Stimulated activated memory B cell treated with anti-CD40 and anti-IgM and Interleukin-4, amounts not matched to agents 10 μg/mL and 1 μg/mL and 100 μg/mL, for 72 hours (primary cell): ENCODE measurements around the gene MAPKAPK5.
"Not testable (repeated sequence)": the region's sequence is repeated elsewhere in the genome, so short reads cannot be mapped to it uniquely, and the experiment has no call there.

Experiments
- ATAC-seq: fragments of 150-1000 bp; cut with Tn5 transposase; 2 replicates; pipeline ENCODE4 v1.10.0; 2021
- H3K27ac Mint-ChIP-seq: one replicate; pipeline ENCODE4 v1.8.0; 2022; ENCODE audit warnings: mild to moderate bottlenecking, mixed read lengths
- H3K27me3 Mint-ChIP-seq: one replicate; pipeline ENCODE4 v1.8.0; 2022; ENCODE audit warnings: mixed read lengths
- H3K36me3 Mint-ChIP-seq: one replicate; pipeline ENCODE4 v1.8.0; 2022; ENCODE audit warnings: mixed read lengths
- H3K4me1 Mint-ChIP-seq: one replicate; pipeline ENCODE4 v1.8.0; 2022; ENCODE audit warnings: mixed read lengths
- H3K4me3 Mint-ChIP-seq: one replicate; pipeline ENCODE4 v1.8.0; 2022; ENCODE audit warnings: mild to moderate bottlenecking, moderate library complexity, mixed read lengths
- H3K9me3 Mint-ChIP-seq: one replicate; pipeline ENCODE4 v1.8.0; 2022; ENCODE audit warnings: mixed read lengths

MAPKAPK5 gene, protein sequence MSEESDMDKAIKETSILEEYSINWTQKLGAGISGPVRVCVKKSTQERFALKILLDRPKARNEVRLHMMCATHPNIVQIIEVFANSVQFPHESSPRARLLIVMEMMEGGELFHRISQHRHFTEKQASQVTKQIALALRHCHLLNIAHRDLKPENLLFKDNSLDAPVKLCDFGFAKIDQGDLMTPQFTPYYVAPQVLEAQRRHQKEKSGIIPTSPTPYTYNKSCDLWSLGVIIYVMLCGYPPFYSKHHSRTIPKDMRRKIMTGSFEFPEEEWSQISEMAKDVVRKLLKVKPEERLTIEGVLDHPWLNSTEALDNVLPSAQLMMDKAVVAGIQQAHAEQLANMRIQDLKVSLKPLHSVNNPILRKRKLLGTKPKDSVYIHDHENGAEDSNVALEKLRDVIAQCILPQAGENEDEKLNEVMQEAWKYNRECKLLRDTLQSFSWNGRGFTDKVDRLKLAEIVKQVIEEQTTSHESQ

GRCh38 chr12:111841750-111842555 lies at the start of gene MAPKAPK5:
MAPKAPK5 (plus strand) TSS chr12:111842228; CDS start chr12:111842734, 506 bp downstream.
- H3K27ac Mint-ChIP-seq, result peak within 1 kb of the TSS; percentile 99
- H3K4me3 Mint-ChIP-seq, result peak within 1 kb of the TSS; percentile 96
- peaks cover 41% of the 10 kb centered on the region for H3K36me3 Mint-ChIP-seq
- peaks cover 43% of the 10 kb centered on the region for H3K4me1 Mint-ChIP-seq
- H3K9me3 Mint-ChIP-seq, result no peaks in the 10 kb centered on the region
- no peaks in the 10 kb centered on the region for H3K27me3 Mint-ChIP-seq
- peak; percentile 96 for ATAC-seq

- Mint-ChIP-seq H3K4me1 (no peaks in the 10 kb centered on the region), H3K4me3 (no peak overlapping the region), H3K36me3 (peaks cover 18% of the 10 kb centered on the region), H3K27ac (no peak overlapping the region), H3K27me3 (no peaks in the 10 kb centered on the region), H3K9me3 (no peaks in the 10 kb centered on the region)
- ATAC-seq, result no peak
Observed at GRCh38 chr12:111792856-111793235, 49.2 kb upstream of the MAPKAPK5 start.

GRCh38 chr12:111798182-111798581 lies 43.8 kb upstream of the MAPKAPK5 start:
- H3K4me1 Mint-ChIP-seq, result no peaks in the 10 kb centered on the region
- no peak overlapping the region for H3K4me3 Mint-ChIP-seq
- no peaks in the 10 kb centered on the region for H3K27me3 Mint-ChIP-seq
- no peak for ATAC-seq
- no peaks in the 10 kb centered on the region for H3K9me3 Mint-ChIP-seq
- H3K36me3 Mint-ChIP-seq, result peaks cover 26% of the 10 kb centered on the region
- H3K27ac Mint-ChIP-seq, result no peak overlapping the region

DNA sequence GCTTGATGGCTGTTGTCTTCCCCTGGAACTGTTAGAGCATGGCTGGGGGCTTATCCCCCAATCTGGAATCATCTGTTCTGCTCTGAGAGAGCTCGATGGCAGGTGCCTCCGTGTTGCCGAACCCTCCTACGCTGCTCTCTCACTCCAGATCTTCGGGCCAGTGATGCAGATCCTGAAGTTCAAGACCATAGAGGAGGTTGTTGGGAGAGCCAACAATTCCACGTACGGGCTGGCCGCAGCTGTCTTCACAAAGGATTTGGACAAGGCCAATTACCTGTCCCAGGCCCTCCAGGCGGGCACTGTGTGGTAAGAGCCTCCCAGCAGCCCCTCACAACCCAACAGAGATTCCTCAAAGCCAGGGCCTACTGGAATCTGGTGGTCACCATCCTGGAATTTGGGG lies 42.3 kb upstream of the MAPKAPK5 start:
- ATAC-seq, result no peak
- H3K36me3 Mint-ChIP-seq, result peaks cover 18% of the 10 kb centered on the region

GRCh38 chr12:111803038-111803626 lies 38.9 kb upstream of the MAPKAPK5 start:
- no peak for ATAC-seq
- H3K4me1 Mint-ChIP-seq, result no peaks in the 10 kb centered on the region
- no peak overlapping the region for H3K27ac Mint-ChIP-seq
- no peaks in the 10 kb centered on the region for H3K9me3 Mint-ChIP-seq
- peaks cover 9% of the 10 kb centered on the region for H3K36me3 Mint-ChIP-seq
- H3K27me3 Mint-ChIP-seq, result no peaks in the 10 kb centered on the region
- H3K4me3 Mint-ChIP-seq, result no peak overlapping the region

More for the DNA sequence above, 42.3 kb upstream of the MAPKAPK5 start:
- no peaks in the 10 kb centered on the region for H3K9me3 Mint-ChIP-seq
- H3K27ac Mint-ChIP-seq, result no peak overlapping the region
- no peaks in the 10 kb centered on the region for H3K27me3 Mint-ChIP-seq
- no peaks in the 10 kb centered on the region for H3K4me1 Mint-ChIP-seq
- no peak overlapping the region for H3K4me3 Mint-ChIP-seq

DNA sequence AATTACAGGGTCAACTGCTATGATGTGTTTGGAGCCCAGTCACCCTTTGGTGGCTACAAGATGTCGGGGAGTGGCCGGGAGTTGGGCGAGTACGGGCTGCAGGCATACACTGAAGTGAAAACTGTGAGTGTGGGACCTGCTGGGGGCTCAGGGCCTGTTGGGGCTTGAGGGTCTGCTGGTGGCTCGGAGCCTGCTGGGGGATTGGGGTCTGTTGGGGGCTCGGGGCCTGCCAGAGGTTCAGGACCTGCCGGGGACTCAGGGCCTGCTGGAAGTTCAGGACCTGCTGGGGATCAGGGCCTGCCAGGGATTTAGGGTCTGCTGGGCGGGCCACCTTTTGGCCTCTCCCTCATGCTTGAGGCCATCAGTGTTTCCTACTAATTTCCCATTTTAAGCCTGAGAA lies 38.2 kb upstream of the MAPKAPK5 start:
- no peaks in the 10 kb centered on the region for H3K4me1 Mint-ChIP-seq
- H3K36me3 Mint-ChIP-seq, result peaks cover 5% of the 10 kb centered on the region
- H3K27me3 Mint-ChIP-seq, result no peaks in the 10 kb centered on the region
- no peak overlapping the region for H3K27ac Mint-ChIP-seq
- ATAC-seq, result no peak
- H3K9me3 Mint-ChIP-seq, result no peaks in the 10 kb centered on the region
- no peak overlapping the region for H3K4me3 Mint-ChIP-seq

- Mint-ChIP-seq H3K4me3 (no peak overlapping the region), H3K27me3 (no peaks in the 10 kb centered on the region), H3K27ac (no peak overlapping the region)
Observed at GRCh38 chr12:111806304-111806703, 35.7 kb upstream of the MAPKAPK5 start.

DNA sequence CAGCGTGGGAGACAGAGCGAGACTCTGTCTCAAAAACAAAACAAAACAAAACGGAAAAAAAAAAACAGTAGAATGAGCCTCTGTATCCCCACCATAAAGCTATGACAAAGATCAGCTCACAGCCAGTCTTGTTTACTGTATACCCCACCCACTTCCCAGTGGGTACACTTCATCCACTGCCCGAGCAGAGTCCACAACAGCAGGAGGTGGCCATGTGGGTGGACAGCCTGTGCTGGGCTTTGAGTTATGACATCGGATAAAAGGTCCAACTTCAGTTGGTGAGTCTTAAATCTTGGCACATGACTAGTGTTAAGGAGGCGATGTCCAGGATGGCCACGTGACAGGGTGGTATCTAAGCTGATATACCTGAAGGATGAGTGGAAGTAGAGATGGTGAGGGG lies 34.8 kb upstream of the MAPKAPK5 start:
- H3K36me3 Mint-ChIP-seq, result no peaks in the 10 kb centered on the region
- no peaks in the 10 kb centered on the region for H3K9me3 Mint-ChIP-seq
- H3K4me1 Mint-ChIP-seq, result no peaks in the 10 kb centered on the region
- no peak for ATAC-seq
- H3K27me3 Mint-ChIP-seq, result no peaks in the 10 kb centered on the region
- H3K4me3 Mint-ChIP-seq, result no peak overlapping the region
- H3K27ac Mint-ChIP-seq, result no peak overlapping the region

More at GRCh38 chr12:111806304-111806703, 35.7 kb upstream of the MAPKAPK5 start:
- no peak for ATAC-seq
- Mint-ChIP-seq H3K9me3 (no peaks in the 10 kb centered on the region), H3K4me1 (no peaks in the 10 kb centered on the region), H3K36me3 (no peaks in the 10 kb centered on the region)

DNA sequence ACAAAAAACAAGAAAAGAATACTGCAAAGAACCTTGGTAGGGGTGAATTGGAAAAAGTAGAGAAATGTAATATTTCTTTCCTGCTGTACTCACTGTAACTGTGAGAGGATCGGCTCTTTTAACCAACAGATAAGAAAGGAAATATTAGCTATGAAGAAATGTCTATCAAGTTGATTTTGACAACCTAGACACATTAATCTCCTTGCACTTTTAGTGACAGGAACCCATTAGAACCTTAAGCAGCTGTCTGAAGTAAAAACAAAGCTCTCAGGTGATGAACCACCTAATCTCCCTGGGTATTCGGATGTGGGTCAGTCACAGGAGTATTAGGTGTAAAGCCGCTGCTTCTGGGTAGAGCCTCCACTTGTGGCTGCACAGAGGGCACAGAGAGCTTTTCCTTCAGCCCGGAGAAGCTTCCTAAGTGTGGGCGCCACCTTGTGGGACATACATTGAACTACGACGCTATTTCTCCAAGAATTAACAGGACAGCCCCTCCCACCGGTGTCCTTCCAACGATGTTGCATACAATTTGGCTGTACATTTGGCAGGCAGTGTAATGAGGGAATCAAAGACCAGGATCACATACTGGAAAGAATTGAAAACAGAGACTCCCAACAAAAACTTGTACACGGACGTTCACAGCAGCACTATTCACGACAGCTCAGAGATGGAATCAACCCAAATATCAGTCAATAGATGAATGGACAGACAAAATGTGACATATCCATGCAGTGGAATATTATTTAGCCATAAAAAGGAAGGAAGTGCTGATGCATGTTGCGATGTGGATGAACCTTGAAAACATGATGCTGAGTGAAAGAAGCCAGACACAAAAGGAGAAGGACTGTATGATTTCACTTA lies 28.9 kb upstream of the MAPKAPK5 start:
- peaks cover 11% of the 10 kb centered on the region for H3K4me1 Mint-ChIP-seq
- no peaks in the 10 kb centered on the region for H3K36me3 Mint-ChIP-seq
- ATAC-seq, result peak; percentile 87
- no peaks in the 10 kb centered on the region for H3K27me3 Mint-ChIP-seq
- H3K9me3 Mint-ChIP-seq, result no peaks in the 10 kb centered on the region
- H3K4me3 Mint-ChIP-seq, result no peak overlapping the region
- H3K27ac Mint-ChIP-seq, result no peak overlapping the region

GRCh38 chr12:111816065-111816615 lies 25.9 kb upstream of the MAPKAPK5 start:
- no peaks in the 10 kb centered on the region for H3K36me3 Mint-ChIP-seq
- H3K4me3 Mint-ChIP-seq, result no peak overlapping the region
- H3K27ac Mint-ChIP-seq, result no peak overlapping the region
- H3K4me1 Mint-ChIP-seq, result peaks cover 11% of the 10 kb centered on the region
- peaks cover 5% of the 10 kb centered on the region for H3K9me3 Mint-ChIP-seq
- H3K27me3 Mint-ChIP-seq, result peaks cover 7% of the 10 kb centered on the region
- no peak for ATAC-seq

GRCh38 chr12:111816898-111817297 lies 25.1 kb upstream of the MAPKAPK5 start:
- H3K27me3 Mint-ChIP-seq, H3K36me3 Mint-ChIP-seq, ATAC-seq, H3K27ac Mint-ChIP-seq, H3K9me3 Mint-ChIP-seq, H3K4me3 Mint-ChIP-seq: not testable (repeated sequence)
- peaks cover 11% of the 10 kb centered on the region for H3K4me1 Mint-ChIP-seq

DNA sequence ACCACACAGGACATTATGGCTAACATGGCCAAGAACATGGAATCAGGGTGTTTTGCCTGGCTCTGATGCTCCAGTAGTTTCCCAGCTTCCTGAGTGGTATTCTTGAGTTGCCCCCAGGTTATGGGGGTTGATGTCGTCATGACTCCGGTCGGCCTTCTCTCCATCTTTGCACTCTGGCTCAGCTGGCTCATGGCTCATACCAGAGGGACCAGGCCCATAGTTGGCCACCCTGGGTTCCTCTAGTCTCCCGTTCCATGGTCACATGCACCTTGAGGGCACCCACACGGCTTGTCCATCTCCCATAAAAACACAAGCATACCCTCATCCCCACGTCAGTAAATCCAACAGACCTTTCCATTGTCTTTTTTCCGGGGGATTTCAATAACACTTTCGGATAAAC lies 23.7 kb upstream of the MAPKAPK5 start:
- no peak overlapping the region for H3K4me3 Mint-ChIP-seq
- no peak overlapping the region for H3K27ac Mint-ChIP-seq
- peaks cover 2% of the 10 kb centered on the region for H3K4me1 Mint-ChIP-seq
- H3K27me3 Mint-ChIP-seq, result peaks cover 7% of the 10 kb centered on the region
- ATAC-seq, result no peak
- no peaks in the 10 kb centered on the region for H3K36me3 Mint-ChIP-seq
- peaks cover 5% of the 10 kb centered on the region for H3K9me3 Mint-ChIP-seq

DNA sequence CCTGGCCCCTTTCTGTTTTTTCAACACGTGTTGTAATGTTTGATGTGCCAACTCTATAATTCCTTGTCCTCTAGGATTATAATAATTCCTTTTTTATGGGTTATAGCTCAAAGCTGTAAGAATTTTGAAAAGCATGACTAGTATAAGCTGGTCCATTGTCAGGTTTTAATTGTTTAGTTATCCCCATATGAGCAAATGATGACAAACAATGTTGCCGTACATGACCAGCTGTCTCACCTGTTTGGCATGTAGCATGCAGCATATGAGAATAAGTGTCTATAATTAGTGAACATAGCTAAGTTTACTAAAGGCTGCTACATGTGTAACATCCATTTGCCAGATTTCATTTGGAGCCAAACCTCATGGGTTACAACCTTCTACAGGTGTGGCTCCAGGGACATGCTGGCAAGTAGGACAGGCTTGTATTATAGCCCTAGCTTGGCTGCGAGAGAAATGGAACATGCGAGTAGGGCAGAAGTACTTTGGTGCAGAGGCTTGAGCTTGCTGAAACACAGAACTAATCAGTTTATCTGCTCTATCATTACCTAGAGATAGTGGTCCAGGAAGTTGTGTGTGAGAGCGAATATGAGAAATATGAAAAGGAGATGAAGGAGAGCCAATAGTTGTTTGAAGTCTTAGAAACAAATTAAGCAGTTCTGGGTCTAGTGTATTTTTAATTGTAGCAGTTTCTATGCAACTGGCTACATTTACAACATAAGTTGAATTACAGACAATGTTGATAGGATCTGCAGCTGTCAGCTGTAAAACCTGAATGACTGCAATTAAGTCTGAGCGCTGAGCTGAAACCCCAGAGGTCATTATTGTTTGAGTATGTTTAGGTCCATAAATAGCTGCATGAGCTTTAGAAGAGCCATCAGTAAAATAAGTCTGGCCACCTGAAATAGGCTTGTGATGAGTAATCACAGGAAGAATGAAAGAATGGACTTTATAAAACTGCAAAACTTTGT lies 22.6 kb upstream of the MAPKAPK5 start:
- ATAC-seq, result no peak
- Mint-ChIP-seq H3K36me3 (no peaks in the 10 kb centered on the region), H3K9me3 (peaks cover 5% of the 10 kb centered on the region), H3K4me3 (no peak overlapping the region), H3K27me3 (peaks cover 7% of the 10 kb centered on the region), H3K4me1 (no peaks in the 10 kb centered on the region), H3K27ac (no peak overlapping the region)
